Peyer's patch (tissue), 4 donors: ENCODE measurements around the gene CRADD.

Source experiments
- CTCF ChIP-seq, 6 experiments: fragments of 450-650 bp in 4 of 6; fragments of 200-600 bp in 2 of 6; sonication (generic) in 1 of 6; IDR thresholded peaks; one replicate each; pipeline ENCODE4 v1.5.1; 2017 to 2019; ENCODE audit warnings: antibody characterized with exemption in 6 of 6, mild to moderate bottlenecking in 3 of 6, moderate library complexity in 1 of 6
- POLR2A ChIP-seq, 2 donors: fragments of 450-650 bp; IDR thresholded peaks; one replicate each; pipeline ENCODE4 v1.5.1; 2017; ENCODE audit warnings: antibody characterized with exemption in 2 of 2, mild to moderate bottlenecking in 2 of 2, moderate library complexity in 2 of 2

GRCh38 chr12:93824514-93825500, 147.6 kb downstream of the CRADD start:
- TF ChIP-seq CTCF (IDR thresholded peaks at IDR 0.05), result no peak
- no peak for TF ChIP-seq POLR2A (IDR thresholded peaks at IDR 0.05)
